ENCODE data around the gene PCDHA12.

PCDHA12 gene

GRCh38 chr5:140883927-140884697, 9.0 kb downstream of the PCDHA12 start:
- Histone ChIP-seq H3K79me2 (ENCODE audit: insufficient read depth, low read length) (no peaks in the 10 kb centered on the region), H3K27ac (ENCODE audit: low read depth, low read length) (no peak overlapping the region), H3K9me2 (replicated peaks; ENCODE audit: insufficient read depth, low read length) (no peaks in the 10 kb centered on the region), H2AFZ (ENCODE audit: low read depth, low read length, severe bottlenecking) (no peak overlapping the region), H3F3A (ENCODE audit: insufficient read depth) (no peaks in the 10 kb centered on the region; the same call in 1 of the 2 replicates), H4K20me1 (ENCODE audit: low read depth, low read length) (no peaks in the 10 kb centered on the region), H3K9ac (ENCODE audit: low read length) (no peak overlapping the region), H3K9me3 (ENCODE audit: insufficient read depth, low read length) (no peaks in the 10 kb centered on the region), H3K4me3 (ENCODE audit: insufficient read depth, low read length, poor library complexity, severe bottlenecking) (no peak overlapping the region), H3K27me3 (ENCODE audit: low read length) (no peaks in the 10 kb centered on the region), H3K36me3 (ENCODE audit: low read length) (no peaks in the 10 kb centered on the region), H3K4me2 (ENCODE audit: low read depth, low read length, poor library complexity, severe bottlenecking) (no peak overlapping the region)
- TF ChIP-seq EZH2phosphoT487 (conservative IDR thresholded peaks at IDR 0.05; ENCODE audit: low read length) = no peak
- TF ChIP-seq, protein P1, sequence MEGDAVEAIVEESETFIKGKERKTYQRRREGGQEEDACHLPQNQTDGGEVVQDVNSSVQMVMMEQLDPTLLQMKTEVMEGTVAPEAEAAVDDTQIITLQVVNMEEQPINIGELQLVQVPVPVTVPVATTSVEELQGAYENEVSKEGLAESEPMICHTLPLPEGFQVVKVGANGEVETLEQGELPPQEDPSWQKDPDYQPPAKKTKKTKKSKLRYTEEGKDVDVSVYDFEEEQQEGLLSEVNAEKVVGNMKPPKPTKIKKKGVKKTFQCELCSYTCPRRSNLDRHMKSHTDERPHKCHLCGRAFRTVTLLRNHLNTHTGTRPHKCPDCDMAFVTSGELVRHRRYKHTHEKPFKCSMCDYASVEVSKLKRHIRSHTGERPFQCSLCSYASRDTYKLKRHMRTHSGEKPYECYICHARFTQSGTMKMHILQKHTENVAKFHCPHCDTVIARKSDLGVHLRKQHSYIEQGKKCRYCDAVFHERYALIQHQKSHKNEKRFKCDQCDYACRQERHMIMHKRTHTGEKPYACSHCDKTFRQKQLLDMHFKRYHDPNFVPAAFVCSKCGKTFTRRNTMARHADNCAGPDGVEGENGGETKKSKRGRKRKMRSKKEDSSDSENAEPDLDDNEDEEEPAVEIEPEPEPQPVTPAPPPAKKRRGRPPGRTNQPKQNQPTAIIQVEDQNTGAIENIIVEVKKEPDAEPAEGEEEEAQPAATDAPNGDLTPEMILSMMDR (IDR thresholded peaks at IDR 0.05; ENCODE audit: insufficient read depth, low read length, poor library complexity, severe bottlenecking) = no peak

DNA sequence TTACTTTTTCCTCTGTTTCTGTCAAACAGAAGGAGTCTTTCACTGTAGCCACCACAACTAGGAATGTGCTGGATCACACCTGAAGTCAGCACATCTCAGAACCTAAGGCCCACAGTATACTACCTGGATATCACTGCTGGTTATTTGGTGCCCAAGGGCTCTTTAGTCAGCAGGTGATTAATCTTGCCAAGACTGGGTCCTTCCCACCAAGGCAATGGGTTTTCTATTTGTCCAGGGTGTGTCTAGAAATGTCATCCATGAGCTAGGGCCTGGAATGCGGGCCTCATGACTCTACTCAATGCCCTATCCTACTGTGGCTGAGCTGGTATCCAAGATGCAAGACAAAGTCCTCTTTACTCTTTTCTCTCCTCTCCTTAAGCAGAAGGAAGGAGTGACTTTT, 41.2 kb downstream of the PCDHA12 start:
- TF ChIP-seq, protein P1 (IDR thresholded peaks at IDR 0.05; ENCODE audit: insufficient read depth, low read length, poor library complexity, severe bottlenecking) = no peak
- no peak for TF ChIP-seq EZH2phosphoT487 (conservative IDR thresholded peaks at IDR 0.05; ENCODE audit: low read length)
- no peaks in the 10 kb centered on the region for H3F3A ChIP-seq (ENCODE audit: insufficient read depth)
- no peak overlapping the region for H3K9ac ChIP-seq (ENCODE audit: low read length)
- no peak overlapping the region for H3K27ac ChIP-seq (ENCODE audit: low read depth, low read length)
- H3K4me2 ChIP-seq (ENCODE audit: low read depth, low read length, poor library complexity, severe bottlenecking) = no peak overlapping the region
- no peaks in the 10 kb centered on the region for H3K27me3 ChIP-seq (ENCODE audit: low read length)
- H3K36me3 ChIP-seq (ENCODE audit: low read length) = no peaks in the 10 kb centered on the region
- no peaks in the 10 kb centered on the region for H3K9me2 ChIP-seq (replicated peaks; ENCODE audit: insufficient read depth, low read length)
- H2AFZ ChIP-seq (ENCODE audit: low read depth, low read length, severe bottlenecking) = no peak overlapping the region
- H3K9me3 ChIP-seq (ENCODE audit: insufficient read depth, low read length) = no peaks in the 10 kb centered on the region
- H3K79me2 ChIP-seq (ENCODE audit: insufficient read depth, low read length) = no peaks in the 10 kb centered on the region
- no peaks in the 10 kb centered on the region for H4K20me1 ChIP-seq (ENCODE audit: low read depth, low read length)
- H3K4me3 ChIP-seq (ENCODE audit: insufficient read depth, low read length, poor library complexity, severe bottlenecking) = no peak overlapping the region

DNA sequence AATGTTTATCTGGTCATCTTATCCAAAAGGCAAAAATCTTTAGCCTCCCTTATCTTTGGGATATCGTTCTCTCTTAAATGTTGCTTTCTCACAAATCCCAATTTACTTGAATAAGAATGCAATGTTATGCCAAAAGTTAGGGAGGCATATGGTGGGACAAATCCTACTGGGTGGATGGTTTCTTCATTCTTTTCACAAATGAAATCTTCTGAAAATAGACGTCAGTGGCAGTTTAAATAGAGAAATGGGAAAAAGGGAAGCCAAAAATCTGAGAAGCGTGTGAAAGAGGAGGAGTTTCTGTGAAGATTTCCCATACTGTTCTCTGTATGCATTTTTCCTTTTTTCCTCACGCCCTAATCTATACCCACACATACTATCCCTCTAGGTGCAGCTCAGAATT, 48.5 kb downstream of the PCDHA12 start:
- H3K9ac ChIP-seq (ENCODE audit: low read length) = no peak overlapping the region
- no peak overlapping the region for H2AFZ ChIP-seq (ENCODE audit: low read depth, low read length, severe bottlenecking)
- no peaks in the 10 kb centered on the region for H3K27me3 ChIP-seq (ENCODE audit: low read length)
- no peaks in the 10 kb centered on the region for H3K9me2 ChIP-seq (replicated peaks; ENCODE audit: insufficient read depth, low read length)
- H3K4me3 ChIP-seq (ENCODE audit: insufficient read depth, low read length, poor library complexity, severe bottlenecking) = no peak overlapping the region
- no peaks in the 10 kb centered on the region for H3F3A ChIP-seq (ENCODE audit: insufficient read depth)
- no peak overlapping the region for H3K4me2 ChIP-seq (ENCODE audit: low read depth, low read length, poor library complexity, severe bottlenecking)
- H3K79me2 ChIP-seq (ENCODE audit: insufficient read depth, low read length) = no peaks in the 10 kb centered on the region
- no peaks in the 10 kb centered on the region for H4K20me1 ChIP-seq (ENCODE audit: low read depth, low read length)
- no peaks in the 10 kb centered on the region for H3K9me3 ChIP-seq (ENCODE audit: insufficient read depth, low read length)
- no peak for TF ChIP-seq EZH2phosphoT487 (conservative IDR thresholded peaks at IDR 0.05; ENCODE audit: low read length)
- TF ChIP-seq, protein P1 (IDR thresholded peaks at IDR 0.05; ENCODE audit: insufficient read depth, low read length, poor library complexity, severe bottlenecking) = no peak
- H3K27ac ChIP-seq (ENCODE audit: low read depth, low read length) = no peak overlapping the region
- H3K36me3 ChIP-seq (ENCODE audit: low read length) = no peaks in the 10 kb centered on the region
